SK-MEL-5 (cell line): ENCODE measurements around the gene DIP2A. TPM values are rescaled to one million over a fixed set of nuclear protein-coding genes. Genes with fewer than 3 reads are reported as not detected.
A peak's percentile ranks its signal among the peaks of the same experiment; 100 is the strongest.
"Not testable (repeated sequence)": the region's sequence is repeated elsewhere in the genome, so short reads cannot be mapped to it uniquely, and the experiment has no call there.

ENCODE experiments used
- DNase-seq: peaks from one replicate; pipeline ENCODE4 v3.0.0-alpha.2; 2016; ENCODE audit warnings: low read depth, low spot score
- in situ Hi-C: cut with HindIII; loops from 2 replicates; pipeline ENCODE4 v1.10.0; 2016; ENCODE audit warnings: low sequenced_read_pairs, high pct_unique_total_duplicates, low pct_unique_long_range_greater_than_20kb
- total RNA-seq: library from RNA; depleted of rRNA; stranded (reverse); fragments of >200 nt; shearing (Covaris generic); gene quantifications from 2 replicates; pipeline ENCODE4 v1.2.3, GENCODE V29; 2014

The DIP2A gene
- total RNA-seq, 1 experiment from 2014 or later = 8.7 TPM

DNA sequence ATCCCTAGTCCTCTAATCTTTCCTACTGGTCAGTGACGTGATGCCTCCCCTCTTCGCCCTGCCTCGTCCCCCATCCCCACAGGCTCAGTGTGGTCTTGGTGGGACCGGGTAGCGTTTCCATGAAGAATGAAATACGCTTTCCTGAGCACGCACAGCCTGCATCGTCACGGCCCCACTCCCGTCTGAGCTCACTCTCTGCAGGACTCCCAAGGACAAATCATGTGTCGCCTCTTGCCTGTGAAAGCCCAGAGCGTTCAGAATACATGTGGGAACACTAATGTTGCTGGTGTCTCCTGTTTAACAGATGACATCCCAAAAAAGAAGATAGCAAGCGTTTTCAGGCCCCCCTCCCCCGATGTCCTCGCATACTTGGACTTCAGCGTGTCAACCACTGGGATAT is 97.0 kb downstream of the DIP2A start:
- in situ Hi-C loops = no loop called here
- DNase-seq = no peak

DNA sequence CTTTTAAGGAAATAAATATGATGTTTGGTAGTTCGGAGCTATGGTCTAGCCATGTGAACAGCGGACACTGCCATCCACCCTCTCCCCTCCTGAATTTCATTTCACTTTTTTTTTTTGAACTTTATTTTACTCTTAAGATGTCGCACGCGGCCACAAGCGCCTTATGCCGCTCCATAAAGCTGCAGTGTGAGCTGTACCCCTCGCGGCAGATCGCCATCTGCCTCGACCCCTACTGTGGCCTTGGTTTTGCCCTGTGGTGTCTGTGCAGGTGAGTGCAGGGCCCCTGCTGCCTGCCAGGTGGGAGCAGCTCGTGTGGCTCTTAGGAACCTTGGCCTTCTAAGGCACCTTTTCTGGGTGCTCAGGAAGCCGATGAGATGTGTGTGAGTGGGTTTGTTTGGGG is 98.1 kb downstream of the DIP2A start:
- DNase-seq = no peak
- in situ Hi-C loops = no loop called here

DNA sequence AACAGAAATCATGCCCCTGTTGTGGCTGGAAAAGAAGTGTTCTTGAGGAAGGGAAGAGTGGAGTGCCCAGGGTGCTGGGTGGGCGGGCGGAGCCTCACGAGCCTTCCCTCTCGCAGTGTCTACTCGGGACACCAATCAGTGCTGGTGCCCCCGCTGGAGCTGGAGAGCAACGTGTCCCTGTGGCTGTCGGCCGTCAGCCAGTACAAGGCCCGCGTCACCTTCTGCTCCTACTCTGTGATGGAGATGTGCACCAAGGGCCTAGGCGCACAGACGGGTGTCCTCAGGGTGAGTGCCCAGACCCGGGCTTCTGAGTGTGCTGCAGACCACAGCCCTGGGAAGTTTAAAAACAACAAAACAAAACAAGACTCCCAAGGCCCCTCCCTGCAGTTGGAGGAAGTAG is 98.8 kb downstream of the DIP2A start:
- in situ Hi-C loops = no loop called here
- no peak for DNase-seq

GRCh38 chr21:46557919-46558392 is 99.3 kb downstream of the DIP2A start:
- in situ Hi-C loops = no loop called here
- DNase-seq = no peak

GRCh38 chr21:46559291-46559983 is 100.7 kb downstream of the DIP2A start:
- in situ Hi-C loops = no loop called here
- peak; percentile 2 for DNase-seq

GRCh38 chr21:46560568-46561444 is 102.1 kb downstream of the DIP2A start:
- DNase-seq = no peak
- in situ Hi-C loops = no loop called here

- in situ Hi-C loops = no loop called here
These were observed 102.9 kb downstream of the DIP2A start for GRCh38 chr21:46561445-46562090.

DNA sequence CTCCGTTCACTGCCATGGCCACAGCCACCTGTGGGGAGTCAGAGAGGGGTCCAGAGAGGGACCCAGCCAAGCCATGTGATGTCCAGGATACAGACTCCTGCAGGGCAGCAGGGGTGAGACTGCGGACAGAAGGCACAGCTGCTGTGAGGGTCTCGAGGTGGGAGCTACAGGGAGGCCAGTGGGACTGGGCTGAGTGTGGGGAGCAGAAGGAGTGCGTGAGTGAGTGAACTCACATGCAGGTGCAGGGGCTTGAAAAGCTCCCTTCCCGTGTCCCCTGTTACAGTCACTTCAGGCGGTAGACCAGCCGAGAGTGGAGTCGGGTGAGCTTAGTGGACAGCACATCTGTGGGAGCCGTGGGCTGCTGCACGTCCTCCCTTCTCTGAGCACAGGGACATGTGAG is 103.8 kb downstream of the DIP2A start:
- no peak for DNase-seq
- in situ Hi-C loops = no loop called here

More at GRCh38 chr21:46561445-46562090, 102.9 kb downstream of the DIP2A start:
- no peak for DNase-seq

DNA sequence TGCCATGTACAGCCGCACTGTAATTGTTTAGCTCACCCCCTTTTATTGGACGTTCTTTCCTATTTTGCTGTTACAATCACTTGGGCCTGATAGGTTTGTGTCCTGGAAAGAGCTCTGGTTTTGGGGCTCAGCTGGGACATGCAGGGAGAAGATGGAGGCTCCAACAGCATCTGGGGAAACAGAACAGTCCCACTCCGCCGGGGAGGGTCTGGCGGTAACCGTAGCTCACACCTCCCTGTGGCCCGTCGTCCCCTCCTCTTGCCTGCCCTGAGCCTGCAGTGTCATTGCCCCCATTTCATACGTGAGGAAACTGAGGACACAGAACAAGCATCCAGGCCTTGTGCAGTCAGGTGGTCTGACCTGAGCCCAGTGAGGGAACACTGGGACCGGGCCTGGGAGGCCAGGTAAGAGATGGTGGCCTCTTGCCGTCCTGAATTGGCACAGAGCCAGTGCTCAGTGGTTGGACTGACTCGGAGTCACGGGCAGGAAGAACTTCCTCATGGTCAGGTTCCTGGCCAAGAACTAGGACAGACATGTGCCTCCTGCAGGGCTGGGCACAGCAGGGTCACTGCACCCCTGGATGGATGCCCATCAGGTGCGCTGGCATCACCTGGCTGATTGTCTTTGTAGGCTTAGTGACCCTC is 104.4 kb downstream of the DIP2A start:
- no peak for DNase-seq

DNA sequence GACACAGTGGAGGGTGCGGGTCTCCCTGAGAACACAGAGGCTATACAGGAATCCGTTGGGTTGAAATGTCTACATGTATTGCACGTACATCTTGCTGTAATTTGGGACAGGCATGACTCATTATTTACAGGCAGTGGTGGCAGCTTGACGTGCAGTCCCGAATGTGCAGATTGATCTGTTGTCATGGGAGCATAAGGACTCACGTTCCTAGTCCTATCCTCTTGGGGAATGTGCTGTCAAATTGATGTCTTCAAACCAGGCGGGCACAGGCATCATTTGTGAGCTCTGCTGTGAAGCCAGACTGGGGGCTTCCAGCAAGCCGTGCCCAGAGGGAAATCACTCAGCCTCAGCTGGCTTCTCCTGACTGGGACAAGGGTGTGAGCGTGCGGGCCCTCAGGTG is 105.7 kb downstream of the DIP2A start:
- DNase-seq = no peak
- in situ Hi-C loops = no loop called here

More for the DNA sequence above, 104.4 kb downstream of the DIP2A start:
- in situ Hi-C loops = no loop called here

DNA sequence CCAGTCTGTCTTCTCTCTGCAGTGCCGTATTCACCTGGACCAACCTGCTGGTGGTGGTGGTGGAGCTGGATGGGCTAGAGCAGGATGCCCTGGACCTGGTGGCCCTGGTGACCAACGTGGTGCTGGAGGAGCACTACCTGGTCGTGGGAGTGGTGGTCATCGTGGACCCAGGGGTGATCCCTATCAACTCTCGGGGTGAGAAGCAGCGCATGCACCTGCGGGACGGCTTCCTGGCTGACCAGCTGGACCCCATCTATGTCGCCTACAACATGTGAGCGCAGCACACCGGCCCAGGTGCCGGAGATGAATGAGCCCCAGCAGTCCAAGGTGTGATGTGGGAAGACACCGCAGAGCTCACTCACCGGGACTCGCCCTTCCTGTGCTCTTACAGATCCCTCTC is 108.7 kb downstream of the DIP2A start:
- in situ Hi-C loops = no loop called here
- no peak for DNase-seq

DNA sequence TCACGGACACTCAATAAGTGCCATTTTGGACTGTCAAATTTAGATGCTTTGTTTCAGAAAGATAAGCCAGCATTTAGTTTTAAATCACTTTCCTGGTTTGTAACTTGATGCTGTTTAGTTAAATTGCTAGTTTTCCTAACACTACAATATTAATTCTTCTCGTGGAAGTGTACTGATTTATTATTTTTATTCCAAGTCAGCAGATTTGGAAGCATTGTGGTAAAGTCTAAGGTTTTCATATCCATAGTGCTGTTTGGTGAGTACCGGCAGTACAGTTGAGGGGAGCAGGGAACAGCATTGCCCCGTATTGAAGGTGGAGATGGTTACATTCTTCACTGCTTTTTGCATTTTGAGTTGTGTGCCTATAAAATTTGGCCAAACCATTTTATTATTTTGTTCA is 109.9 kb downstream of the DIP2A start:
- no peak for DNase-seq
- in situ Hi-C loops = no loop called here

DNA sequence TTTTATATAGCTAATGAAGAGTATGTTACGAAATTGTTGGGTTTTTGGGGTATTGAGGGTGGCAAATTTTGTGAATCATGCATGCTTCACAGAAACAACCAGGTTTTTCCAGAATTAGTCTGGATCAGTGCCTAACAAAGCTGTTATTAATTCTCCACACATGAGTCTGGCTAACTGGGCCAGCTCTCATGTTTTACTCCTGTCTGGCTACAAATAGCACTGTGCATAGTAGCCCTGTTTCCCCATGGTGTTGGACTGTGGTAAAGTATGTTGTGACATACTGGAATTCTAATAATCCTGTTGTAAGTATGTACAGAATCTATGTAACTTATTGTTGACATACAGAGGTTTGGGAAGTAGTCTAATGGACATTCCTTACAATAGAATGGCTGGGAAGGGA is 110.4 kb downstream of the DIP2A start:
- no peak for DNase-seq
- in situ Hi-C loops = no loop called here

- no peak for DNase-seq
- in situ Hi-C loops = no loop called here
These were observed 111.4 kb downstream of the DIP2A start for GRCh38 chr21:46570119-46570518.

GRCh38 chr21:46570631-46571030 is 111.9 kb downstream of the DIP2A start:
- DNase-seq = no peak
- in situ Hi-C loops = no loop called here

DNA sequence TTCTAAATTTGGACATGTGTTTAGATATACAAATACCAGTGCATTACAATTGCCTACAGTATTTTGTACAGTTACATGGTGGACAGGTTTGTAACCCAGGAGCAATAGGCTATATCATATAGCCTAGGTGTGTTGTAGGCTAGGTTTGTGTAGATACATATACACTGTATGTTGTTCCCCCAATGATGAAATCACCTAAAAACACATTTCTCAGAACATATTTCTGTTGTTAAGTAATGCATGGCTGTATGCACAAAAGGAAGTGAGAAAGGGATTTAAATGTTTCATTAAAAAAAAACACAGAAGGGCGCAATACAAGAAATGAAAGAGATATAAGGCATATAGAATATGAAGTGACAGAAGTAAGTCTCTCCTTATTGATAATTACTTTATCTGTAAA is 114.2 kb downstream of the DIP2A start:
- in situ Hi-C loops = no loop called here
- no peak for DNase-seq

DNA sequence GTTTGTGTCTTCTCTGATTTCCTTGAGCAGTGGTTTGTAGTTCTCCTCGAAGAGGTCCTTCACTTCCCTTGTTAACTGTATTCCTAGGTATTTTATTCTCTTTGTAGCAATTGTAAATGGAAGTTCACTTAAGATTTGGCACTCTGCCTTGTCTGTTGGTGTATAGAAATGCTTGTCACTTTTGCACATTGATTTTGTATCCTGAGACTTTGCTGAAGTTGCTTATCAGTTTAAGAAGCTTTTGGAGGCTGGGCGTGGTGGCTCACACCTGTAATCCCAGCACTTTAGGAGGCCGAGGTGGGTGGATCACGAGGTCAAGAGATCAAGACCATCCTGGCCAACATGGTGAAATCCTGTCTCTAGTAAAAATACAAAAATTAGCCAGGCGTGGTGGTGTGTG is 119.1 kb downstream of the DIP2A start:
- DNase-seq, in situ Hi-C loops: not testable (repeated sequence)

DNA sequence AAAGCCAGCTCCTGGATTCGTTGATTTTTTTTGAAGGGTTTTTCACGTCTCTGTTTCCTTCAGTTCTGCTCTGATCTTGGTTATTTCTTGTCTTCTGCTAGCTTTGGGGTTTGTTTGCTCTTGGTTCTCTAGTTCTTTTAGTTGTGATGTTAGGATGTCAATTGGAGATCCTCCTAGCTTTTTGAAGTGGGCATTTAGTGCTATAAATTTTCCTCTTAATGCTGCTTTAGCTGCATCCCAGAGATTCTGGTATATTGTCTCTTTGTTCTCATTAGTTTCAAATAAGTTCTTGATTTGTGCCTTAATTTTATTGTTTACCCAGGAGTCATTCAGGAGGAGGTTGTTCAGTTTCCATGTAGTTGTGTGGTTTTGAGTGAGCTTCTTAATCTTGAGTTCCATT is 120.7 kb downstream of the DIP2A start:
- DNase-seq, in situ Hi-C loops: not testable (repeated sequence)
